HG03469 (cell line): ENCODE data around the gene DGCR6.
"Not testable (repeated sequence)": the region's sequence is repeated elsewhere in the genome, so short reads cannot be mapped to it uniquely, and the experiment has no call there.

Source experiments
- ATAC-seq: cut with Tn5 transposase; IDR thresholded peaks from one replicate; pipeline ENCODE4 v1.9.1; 2021; ENCODE audit warnings: mild to moderate bottlenecking, moderate library complexity, moderate number of reproducible peaks; ENCODE audit not compliant: unreplicated experiment

Gene DGCR6

GRCh38 chr22:18959741-18960140 is 53.6 kb downstream of the DGCR6 start:
- ATAC-seq: not testable (repeated sequence)

- not testable (repeated sequence) for ATAC-seq
Observed at GRCh38 chr22:18960166-18960820, 54.2 kb downstream of the DGCR6 start.

- ATAC-seq: not testable (repeated sequence)
Observed at GRCh38 chr22:18961201-18961600, 55.1 kb downstream of the DGCR6 start.
